Lung (tissue), 12 donors: ENCODE results near the gene ORC4. TPM values are rescaled to one million over a fixed set of nuclear protein-coding genes. Genes with fewer than 3 reads are reported as not detected.
A peak's percentile ranks its signal among the peaks of the same experiment; 100 is the strongest.

Experiments used
- ATAC-seq: fragments of 200-7000 bp; cut with Tn5 transposase; one replicate; pipeline ENCODE4 v1.9.1; 2020; ENCODE audit warnings: moderate number of reproducible peaks; ENCODE audit not compliant: insufficient read depth, low FRiP score
- DNase-seq, 3 donors: peaks; one replicate each; pipeline ENCODE4 v3.0.0-alpha.2; 2013 to 2017
- H3K27ac ChIP-seq, 2 donors: one replicate each; pipeline ENCODE4 v1.5.1; 2013; ENCODE audit warnings: mild to moderate bottlenecking in 2 of 2, moderate library complexity in 2 of 2, control low read depth in 1 of 2, inconsistent platforms in 1 of 2, low read depth in 1 of 2, low read length in 1 of 2
- H3K27me3 ChIP-seq, 3 donors: one replicate each; pipeline ENCODE4 v1.5.1; 2013; ENCODE audit warnings: low read length in 2 of 3; ENCODE audit not compliant: control insufficient read depth in 3 of 3, insufficient read depth in 3 of 3
- H3K36me3 ChIP-seq, 4 donors: one replicate each; pipeline ENCODE4 v1.5.1; 2013; ENCODE audit warnings: low read length in 4 of 4, mild to moderate bottlenecking in 1 of 4, moderate library complexity in 1 of 4; ENCODE audit not compliant: control insufficient read depth in 4 of 4, insufficient read depth in 4 of 4
- H3K4me1 ChIP-seq, 5 donors: one replicate each; pipeline ENCODE4 v1.5.1; 2013; ENCODE audit warnings: low read length in 5 of 5, mild to moderate bottlenecking in 2 of 5, moderate library complexity in 1 of 5; ENCODE audit not compliant: control insufficient read depth in 5 of 5, insufficient read depth in 5 of 5
- H3K4me3 ChIP-seq: one replicate; pipeline ENCODE4 v1.5.1; 2013; ENCODE audit warnings: mild to moderate bottlenecking, control low read depth, moderate library complexity
- H3K9ac ChIP-seq, 2 donors: one replicate each; pipeline ENCODE4 v1.5.1; 2013; ENCODE audit warnings: low read length in 2 of 2, control low read depth in 1 of 2; ENCODE audit not compliant: insufficient read depth in 1 of 2
- H3K9me3 ChIP-seq, 4 donors: one replicate each; pipeline ENCODE4 v1.5.1; 2013; ENCODE audit warnings: low read length in 3 of 4, mild to moderate bottlenecking in 1 of 4, moderate library complexity in 1 of 4; ENCODE audit not compliant: control insufficient read depth in 4 of 4, insufficient read depth in 3 of 4
- CTCF ChIP-seq: IDR thresholded peaks from 2 replicates; pipeline ENCODE4 v1.5.1; 2012; ENCODE audit warnings: mild to moderate bottlenecking; ENCODE audit errors: control extremely low read depth, extremely low read depth
- WGBS, 2 donors: extraction: QIAGEN DNeasy Blood & Tissue Kit; methylation state at CpG; one replicate each; pipeline ENCODE4 v1.1.7; 2013; 5-methylcytosine and 5-hydroxymethylcytosine counted together
- polyA plus RNA-seq, 2 donors: library from polyadenylated mRNA; stranded (reverse); fragments of 200-250 nt; gene quantifications; one replicate each; pipeline ENCODE4 v1.2.1, GENCODE V29; 2013
- total RNA-seq, 2 donors: library from RNA; depleted of rRNA in 1 of 2; stranded (reverse); fragments of >200 nt in 1 of 2; gene quantifications; one replicate each; pipeline ENCODE4 v1.2.1, GENCODE V29; 2014 to 2021
- donor health status: control.
- donor health status: control.
- donor health status: Bipolar disorder and iron deficiency.
- donor health status: healthy.
- donor health status: DM: yes; HTN: yes; CAD: no.

The ORC4 gene
- total and polyA plus RNA-seq, 4 donors = 10.4 to 121 (median 23.2) TPM

GRCh38 chr2:148022882-148023281 is 2.3 kb upstream of the ORC4 start:
- no peak overlapping the region for H3K27ac ChIP-seq
- H3K9me3 ChIP-seq = no peaks in the 10 kb centered on the region
- no peak for DNase-seq
- no peak for TF ChIP-seq CTCF
- 84 to 86% methylated on average over 2 of the region's 2 CpGs for WGBS, 2 donors
- peaks cover 0 to 3% (median 0%) of the 10 kb centered on the region in 4 donors for H3K36me3 ChIP-seq
- H3K27me3 ChIP-seq = no peaks in the 10 kb centered on the region
- no peak for ATAC-seq
- peak overlapping the region in 1 of 2 donors; percentile 91 for H3K9ac ChIP-seq
- H3K4me1 ChIP-seq = peaks cover 0 to 36% (median 3%) of the 10 kb centered on the region in 5 donors
- no peak overlapping the region for H3K4me3 ChIP-seq

- Histone ChIP-seq H3K9me3 (no peaks in the 10 kb centered on the region), H3K27ac (no peak overlapping the region), H3K4me1 (peaks cover 0 to 36% (median 3%) of the 10 kb centered on the region in 5 donors), H3K27me3 (no peaks in the 10 kb centered on the region), H3K36me3 (peaks cover 0 to 3% (median 0%) of the 10 kb centered on the region in 4 donors), H3K9ac (peak overlapping the region in 1 of 2 donors; percentile 91), H3K4me3 (no peak overlapping the region)
- TF ChIP-seq CTCF = no peak
- DNase-seq = peak in 1 of 3 donors; percentile 41
- WGBS, 2 donors = 30 to 36% methylated on average over 1 of the region's 1 CpG
- ATAC-seq = no peak
Measured at GRCh38 chr2:148022351-148022750, 1.8 kb upstream of the ORC4 start.

- Histone ChIP-seq H3K27ac (peak overlapping the region; percentile 85 to 87), H3K9ac (peak overlapping the region; percentile 80 to 91)
Measured at GRCh38 chr2:148021886-148022285, 1.3 kb upstream of the ORC4 start.

More at GRCh38 chr2:148021886-148022285, 1.3 kb upstream of the ORC4 start:
- TF ChIP-seq CTCF = no peak
- Histone ChIP-seq H3K27me3 (no peaks in the 10 kb centered on the region), H3K9me3 (no peaks in the 10 kb centered on the region), H3K36me3 (peaks cover 0 to 3% (median 0%) of the 10 kb centered on the region in 4 donors), H3K4me3 (no peak overlapping the region), H3K4me1 (peaks cover 0 to 36% (median 3%) of the 10 kb centered on the region in 5 donors)
- ATAC-seq (no peak), DNase-seq (peak in 1 of 3 donors; percentile 57)
- WGBS, 2 donors = 4 to 5% methylated on average over 3 of the region's 3 CpGs
